Fibroblast of the conjunctiva (primary cell): ENCODE results near the gene IPO13.
A peak's percentile ranks its signal among the peaks of the same experiment; 100 is the strongest.

Source experiments
- DNase-seq: peaks from one replicate; pipeline ENCODE4 v3.0.0-alpha.2; 2010; ENCODE audit warnings: low read depth

Gene IPO13

GRCh38 chr1:43931711-43932660 lies 14.8 kb upstream of the IPO13 start:
- DNase-seq, result no peak

- no peak for DNase-seq
Observed at GRCh38 chr1:43932786-43933385, 13.9 kb upstream of the IPO13 start.

- no peak for DNase-seq
Observed at GRCh38 chr1:43933386-43934100, 13.2 kb upstream of the IPO13 start, which contains the start of gene ARTN. Gene ARTN (plus strand): TSS chr1:43933801. CDS start chr1:43935657, 1,856 bp downstream.

- peak; percentile 27 for DNase-seq
Observed at GRCh38 chr1:43934101-43934985, 12.4 kb upstream of the IPO13 start.

GRCh38 chr1:43934986-43935324 lies 11.8 kb upstream of the IPO13 start:
- DNase-seq, result no peak

- DNase-seq, result no peak
Observed at GRCh38 chr1:43935711-43936427, 10.9 kb upstream of the IPO13 start.

- DNase-seq, result no peak
Observed at GRCh38 chr1:43936431-43937151, 10.2 kb upstream of the IPO13 start.

- DNase-seq, result no peak
Observed at GRCh38 chr1:43937179-43937865, 9.4 kb upstream of the IPO13 start.

GRCh38 chr1:43938383-43938782 lies 8.4 kb upstream of the IPO13 start:
- no peak for DNase-seq

GRCh38 chr1:43938892-43939587 lies 7.7 kb upstream of the IPO13 start:
- DNase-seq, result no peak

- no peak for DNase-seq
Observed at GRCh38 chr1:43942411-43942810, 4.3 kb upstream of the IPO13 start.

- DNase-seq, result no peak
Observed at GRCh38 chr1:43944860-43945259, 1.9 kb upstream of the IPO13 start.

GRCh38 chr1:43945674-43946235 lies 995 bp upstream of the IPO13 start:
- no peak for DNase-seq

GRCh38 chr1:43947061-43947873 lies 517 bp downstream of the IPO13 start:
- DNase-seq, result no peak

GRCh38 chr1:43947874-43948437 lies 1.2 kb downstream of the IPO13 start:
- no peak for DNase-seq

- DNase-seq, result no peak
Observed at GRCh38 chr1:43949678-43950077, 2.9 kb downstream of the IPO13 start.
